HG02642 (cell line): ENCODE measurements around the gene ASB6.

Source experiments
- ATAC-seq: cut with Tn5 transposase; IDR thresholded peaks from one replicate; pipeline ENCODE4 v1.9.1; 2021; ENCODE audit warnings: mild to moderate bottlenecking; ENCODE audit not compliant: unreplicated experiment, poor library complexity

ASB6 gene

GRCh38 chr9:129610473-129611306, 31.3 kb downstream of the ASB6 start:
- ATAC-seq = peak; percentile 62

GRCh38 chr9:129610213-129610472, 31.8 kb downstream of the ASB6 start:
- ATAC-seq = no peak

GRCh38 chr9:129609486-129610212, 32.3 kb downstream of the ASB6 start:
- ATAC-seq = no peak

GRCh38 chr9:129608561-129609481, 33.1 kb downstream of the ASB6 start:
- no peak for ATAC-seq

GRCh38 chr9:129607027-129607387, 34.9 kb downstream of the ASB6 start:
- ATAC-seq = no peak

DNA sequence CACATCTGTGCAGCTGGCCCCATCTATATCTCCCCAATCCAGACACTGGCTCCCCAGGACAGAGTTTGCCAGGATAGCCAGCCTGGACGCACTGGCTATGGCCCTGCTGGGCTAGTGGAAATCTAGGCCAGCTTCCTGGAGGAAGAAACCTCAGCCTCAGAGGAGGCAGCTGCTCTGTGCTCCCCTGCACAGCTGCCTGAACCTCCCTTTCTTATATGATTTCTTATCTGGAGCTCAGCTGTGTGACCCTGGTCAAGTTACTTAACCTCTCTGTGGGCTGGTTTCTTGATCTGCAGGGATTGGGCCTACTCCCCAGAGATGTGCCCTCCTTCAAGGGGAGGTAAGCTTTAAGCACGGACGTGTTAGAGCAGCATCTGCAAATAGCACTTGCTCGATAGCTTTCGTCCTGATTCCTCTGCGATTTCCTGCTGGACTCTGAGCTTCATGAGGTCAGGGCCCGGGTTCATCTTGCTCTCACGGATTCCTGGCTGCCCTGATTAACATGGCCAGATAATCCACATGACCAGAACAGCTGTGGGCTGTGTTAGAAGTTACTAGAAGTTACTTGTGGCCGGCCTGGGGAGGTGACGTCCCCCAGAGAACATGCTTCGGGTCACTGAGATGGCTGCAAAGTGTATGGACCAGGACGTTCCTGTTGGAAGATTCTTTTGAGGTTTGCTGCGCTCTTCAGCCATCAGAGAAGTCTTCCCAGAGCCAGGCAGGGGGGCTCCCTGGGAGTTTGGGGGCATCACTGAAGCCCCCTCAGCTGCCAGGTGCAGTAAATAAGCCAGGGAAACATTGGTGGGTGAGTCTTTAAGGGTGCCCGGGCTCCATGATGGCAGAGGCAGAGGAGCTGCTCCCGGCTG, 35.6 kb downstream of the ASB6 start:
- no peak for ATAC-seq

DNA sequence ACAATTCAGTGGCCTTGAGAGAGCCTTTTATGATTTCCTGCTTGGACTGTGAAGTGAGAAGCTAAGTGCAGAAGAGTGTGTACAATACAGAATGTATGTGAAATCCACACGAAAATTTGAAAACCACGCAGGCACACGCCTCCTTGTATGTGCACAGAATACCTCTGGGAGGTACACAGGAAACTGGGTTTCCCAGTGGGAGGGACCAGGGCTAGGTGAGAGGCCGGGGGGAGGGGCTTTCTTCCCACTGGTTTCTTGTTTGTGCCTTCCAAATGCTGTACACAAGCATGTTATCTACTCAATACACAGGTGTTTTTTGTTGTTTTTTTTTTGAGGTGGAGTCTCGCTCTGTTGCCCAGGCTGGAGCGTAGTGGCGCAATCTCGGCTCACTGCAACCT, 37.2 kb downstream of the ASB6 start:
- no peak for ATAC-seq

GRCh38 chr9:129604056-129604765, 37.7 kb downstream of the ASB6 start:
- ATAC-seq = no peak

DNA sequence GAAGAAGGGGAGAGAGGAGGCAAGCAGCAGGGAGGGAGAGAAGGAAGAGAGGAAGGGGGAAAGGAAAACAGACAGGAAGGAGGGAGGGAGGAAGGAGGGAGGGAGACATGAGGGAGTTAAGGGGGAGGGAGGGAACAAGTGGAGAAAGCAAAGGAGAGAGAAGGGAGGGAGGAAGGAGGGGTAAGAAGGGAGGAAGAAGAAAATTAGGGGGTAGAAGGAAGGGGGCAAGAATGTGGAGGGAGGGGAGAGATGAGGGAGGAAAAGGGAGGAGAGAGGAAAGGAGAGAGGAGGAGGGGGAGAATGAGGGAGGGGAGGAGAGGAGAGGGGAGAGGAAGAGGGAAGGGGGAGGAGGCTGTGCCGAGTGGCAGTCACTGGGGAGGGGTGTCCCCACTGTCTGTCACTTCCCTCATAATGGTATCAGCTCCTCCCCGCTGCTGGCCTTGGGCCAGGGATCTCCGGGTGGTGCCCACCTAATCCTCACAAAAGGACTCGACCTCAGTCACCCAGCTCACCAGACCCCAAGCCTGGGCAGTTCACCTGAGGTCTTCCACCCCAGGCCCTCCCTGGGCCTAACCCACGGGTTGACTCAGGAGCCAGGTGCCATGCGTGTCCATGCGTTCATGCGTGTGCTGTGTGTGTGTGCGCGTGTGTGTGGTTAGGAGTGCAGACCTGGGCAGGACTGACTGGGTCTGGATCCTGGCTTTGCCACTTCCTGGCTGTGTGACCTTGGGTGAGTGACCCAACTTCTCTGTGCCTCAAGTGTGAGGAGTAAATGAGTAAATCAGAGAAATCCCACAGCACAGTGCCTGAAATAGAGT, 39.1 kb downstream of the ASB6 start:
- no peak for ATAC-seq

GRCh38 chr9:129601082-129601674, 40.8 kb downstream of the ASB6 start:
- ATAC-seq = no peak

GRCh38 chr9:129598089-129598596, 43.8 kb downstream of the ASB6 start:
- ATAC-seq = no peak

DNA sequence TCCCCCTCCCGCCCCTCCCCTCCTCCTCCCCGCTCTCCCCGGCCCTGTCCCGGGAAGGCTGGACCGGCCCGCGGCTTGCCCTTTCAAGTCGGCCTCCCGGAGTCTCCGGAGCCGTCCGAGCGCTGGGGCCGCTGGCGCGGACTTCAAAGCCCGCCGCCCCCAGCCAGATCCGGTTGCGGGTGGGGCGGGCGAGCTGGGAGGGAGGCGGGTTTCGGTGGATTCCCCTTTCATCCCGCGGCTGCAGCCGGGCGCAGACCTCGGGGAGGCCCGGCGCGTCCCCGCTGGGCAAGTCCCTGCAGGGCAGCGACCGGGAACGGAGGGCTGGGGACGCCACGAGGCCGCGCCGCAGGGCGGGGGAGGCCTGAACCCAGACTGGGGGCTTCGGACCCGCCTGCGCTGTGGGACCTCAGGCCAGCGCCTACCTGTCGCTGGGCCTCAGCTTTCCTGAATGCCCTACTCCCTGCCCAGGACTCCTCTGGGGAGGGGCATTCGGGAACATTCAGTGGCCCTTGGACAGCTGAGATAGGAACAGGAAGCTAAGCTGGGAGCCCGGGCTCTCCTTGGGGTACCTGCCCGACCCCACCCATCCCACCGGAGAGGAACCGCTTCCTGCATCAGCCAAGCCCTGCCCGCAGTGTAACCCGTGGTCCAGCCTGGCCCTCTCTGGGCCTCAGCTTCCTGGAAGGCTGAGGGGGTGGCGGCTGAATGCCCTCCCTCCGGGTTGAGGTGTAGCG, 44.4 kb downstream of the ASB6 start:
- no peak for ATAC-seq

DNA sequence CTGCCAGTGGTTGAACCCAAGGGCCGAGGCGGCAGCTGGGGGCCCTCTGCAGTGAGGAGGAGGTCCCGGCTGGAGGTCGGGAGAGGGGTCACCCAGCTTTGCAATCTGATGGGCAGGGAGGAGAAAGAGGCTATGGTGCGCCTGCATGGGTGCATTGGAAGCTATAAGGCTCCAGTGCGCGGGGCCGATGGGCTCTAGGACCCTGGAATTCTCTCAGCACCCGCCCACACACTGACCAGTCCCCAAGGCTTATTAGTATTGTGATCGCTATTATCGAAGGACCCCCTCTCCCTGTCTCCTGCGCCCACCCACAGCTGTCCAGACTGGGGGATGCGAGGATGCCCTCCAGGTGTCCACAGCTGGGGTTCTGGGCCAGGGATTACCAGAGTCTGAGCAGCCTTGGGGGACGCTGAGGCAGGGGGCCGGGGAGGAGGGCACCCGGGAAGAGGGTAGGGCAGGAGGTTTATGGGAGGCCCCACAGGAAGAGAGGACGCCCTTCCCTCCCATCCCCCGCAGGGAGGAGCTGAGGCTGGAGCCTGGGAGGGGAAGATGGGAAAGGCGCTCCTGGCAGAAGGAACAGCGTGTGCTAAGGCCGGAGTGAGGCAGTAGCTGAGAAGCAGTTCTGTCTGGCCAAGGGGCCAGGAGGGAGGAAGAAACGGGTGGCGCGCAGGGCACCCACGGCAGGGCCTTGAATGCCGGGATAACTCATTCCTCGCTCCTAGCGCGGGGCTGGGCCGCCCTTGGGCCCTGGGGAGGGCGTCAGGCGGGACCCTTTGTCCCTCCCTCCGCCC, 45.2 kb downstream of the ASB6 start:
- ATAC-seq = no peak

GRCh38 chr9:129595903-129596540, 45.9 kb downstream of the ASB6 start:
- ATAC-seq = no peak

GRCh38 chr9:129595311-129595741, 46.6 kb downstream of the ASB6 start:
- no peak for ATAC-seq

GRCh38 chr9:129594632-129595031, 47.3 kb downstream of the ASB6 start:
- ATAC-seq = no peak
